ENCODE data around the gene FARP1.

DNA sequence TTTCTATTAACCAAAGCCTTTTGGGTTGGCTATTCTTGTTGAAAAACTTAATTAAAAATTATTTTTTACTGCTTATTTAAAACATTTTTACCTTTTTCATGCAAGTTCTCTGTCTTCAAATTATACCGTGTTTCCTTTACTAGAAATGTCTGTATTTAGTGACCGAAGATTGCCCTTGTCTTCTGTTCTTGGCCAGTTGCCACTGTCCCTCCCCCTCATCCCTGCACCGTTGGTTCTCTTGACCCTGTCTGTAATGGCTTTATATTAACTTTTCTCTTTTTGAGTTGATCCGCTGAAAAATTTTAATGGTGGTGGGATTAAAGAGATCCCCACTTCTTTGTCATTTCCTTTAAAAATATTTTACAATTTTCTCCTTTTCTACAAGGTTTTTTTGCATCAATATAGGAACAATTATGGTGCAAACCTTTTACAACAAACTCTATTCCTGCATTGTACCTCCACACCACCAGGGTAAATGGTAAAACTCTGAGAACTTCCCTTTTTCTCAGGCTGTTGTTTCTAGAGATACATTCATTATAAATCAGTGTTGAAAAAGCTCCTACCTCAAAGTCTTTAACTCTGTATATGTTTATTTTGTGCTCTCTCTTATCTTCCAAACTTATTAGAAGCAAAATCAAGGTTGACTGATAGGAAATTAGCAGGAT lies 47.1 kb downstream of the FARP1 start:
- TF ChIP-seq, protein P1, sequence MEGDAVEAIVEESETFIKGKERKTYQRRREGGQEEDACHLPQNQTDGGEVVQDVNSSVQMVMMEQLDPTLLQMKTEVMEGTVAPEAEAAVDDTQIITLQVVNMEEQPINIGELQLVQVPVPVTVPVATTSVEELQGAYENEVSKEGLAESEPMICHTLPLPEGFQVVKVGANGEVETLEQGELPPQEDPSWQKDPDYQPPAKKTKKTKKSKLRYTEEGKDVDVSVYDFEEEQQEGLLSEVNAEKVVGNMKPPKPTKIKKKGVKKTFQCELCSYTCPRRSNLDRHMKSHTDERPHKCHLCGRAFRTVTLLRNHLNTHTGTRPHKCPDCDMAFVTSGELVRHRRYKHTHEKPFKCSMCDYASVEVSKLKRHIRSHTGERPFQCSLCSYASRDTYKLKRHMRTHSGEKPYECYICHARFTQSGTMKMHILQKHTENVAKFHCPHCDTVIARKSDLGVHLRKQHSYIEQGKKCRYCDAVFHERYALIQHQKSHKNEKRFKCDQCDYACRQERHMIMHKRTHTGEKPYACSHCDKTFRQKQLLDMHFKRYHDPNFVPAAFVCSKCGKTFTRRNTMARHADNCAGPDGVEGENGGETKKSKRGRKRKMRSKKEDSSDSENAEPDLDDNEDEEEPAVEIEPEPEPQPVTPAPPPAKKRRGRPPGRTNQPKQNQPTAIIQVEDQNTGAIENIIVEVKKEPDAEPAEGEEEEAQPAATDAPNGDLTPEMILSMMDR (IDR thresholded peaks at IDR 0.05) = no peak
- no peak for TF ChIP-seq POLR2A (IDR thresholded peaks at IDR 0.05)
